Mucosa of rectum (tissue), 2 donors: ENCODE data around the gene PIEZO1.

Source experiments
- H3K27ac ChIP-seq, 2 donors: one replicate each; pipeline ENCODE4 v1.7.0; 2013; ENCODE audit warnings: inconsistent platforms in 2 of 2, low read depth in 2 of 2, low read length in 2 of 2
- H3K27me3 ChIP-seq, 2 donors: one replicate each; pipeline ENCODE4 v1.7.0; 2013; ENCODE audit warnings: low read length in 2 of 2; ENCODE audit not compliant: control insufficient read depth in 2 of 2, insufficient read depth in 2 of 2
- H3K36me3 ChIP-seq, 2 donors: one replicate each; pipeline ENCODE4 v1.7.0; 2013; ENCODE audit warnings: low read length in 2 of 2; ENCODE audit not compliant: control insufficient read depth in 2 of 2, insufficient read depth in 2 of 2
- H3K4me1 ChIP-seq, 2 donors: one replicate each; pipeline ENCODE4 v1.7.0; 2013; ENCODE audit warnings: low read length in 2 of 2, mild to moderate bottlenecking in 1 of 2; ENCODE audit not compliant: control insufficient read depth in 2 of 2, insufficient read depth in 2 of 2
- H3K4me3 ChIP-seq, 2 donors: one replicate each; pipeline ENCODE4 v1.7.0; 2013; ENCODE audit warnings: low read length in 2 of 2
- H3K9ac ChIP-seq, 2 donors: one replicate each; pipeline ENCODE4 v1.7.0; 2013; ENCODE audit warnings: low read length in 2 of 2, low read depth in 1 of 2, mild to moderate bottlenecking in 1 of 2
- H3K9me3 ChIP-seq, 2 donors: one replicate each; pipeline ENCODE4 v1.7.0; 2013; ENCODE audit warnings: low read length in 2 of 2; ENCODE audit not compliant: control insufficient read depth in 2 of 2
- donor health status: healthy.
- donor health status: Normal muscosa, but diverticular disease.

PIEZO1 gene

DNA sequence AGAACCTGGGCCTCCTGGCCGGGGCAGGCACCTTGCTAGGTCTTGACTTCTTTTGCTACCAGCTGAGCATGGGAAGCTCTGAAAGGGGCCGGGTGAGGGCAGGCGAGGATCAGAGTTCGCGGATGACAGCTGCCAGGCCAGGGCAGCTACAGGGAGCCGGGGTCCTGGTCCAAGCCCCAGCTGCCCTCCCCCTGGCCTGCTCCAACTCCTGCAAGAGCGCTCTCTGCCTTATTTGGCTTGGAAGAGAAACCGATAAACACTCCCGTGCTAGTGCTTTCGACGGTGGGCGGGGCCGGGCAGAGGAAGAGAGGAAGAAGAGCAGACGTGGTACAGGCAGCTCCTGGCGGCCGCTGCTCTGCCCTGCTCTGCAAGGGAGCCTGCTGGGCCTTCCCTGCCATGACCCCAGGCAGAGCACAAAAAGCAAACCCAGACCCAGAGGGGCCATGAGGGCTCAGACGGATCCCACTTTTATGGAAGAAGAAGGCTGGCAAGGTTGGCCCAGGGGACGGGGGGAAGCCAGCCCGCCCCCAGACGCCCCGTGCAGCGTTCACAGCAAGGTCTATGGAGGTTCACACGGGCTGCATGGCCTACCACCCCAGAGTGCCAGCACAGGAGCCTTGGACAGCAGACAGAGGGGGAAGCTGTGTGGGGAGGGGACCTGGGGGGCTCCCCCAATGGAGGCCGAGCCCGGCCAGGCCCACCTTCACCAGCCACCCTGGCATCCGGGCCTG lies 25.6 kb downstream of the PIEZO1 start:
- Histone ChIP-seq H3K9ac (peak overlapping the region in 1 of 2 donors; percentile 61), H3K27ac (peak overlapping the region; percentile 71 to 75), H3K36me3 (no peaks in the 10 kb centered on the region), H3K27me3 (no peaks in the 10 kb centered on the region), H3K4me3 (peak overlapping the region; percentile 30 to 33), H3K9me3 (no peaks in the 10 kb centered on the region), H3K4me1 (peaks cover 29 to 56% of the 10 kb centered on the region in 2 donors)

DNA sequence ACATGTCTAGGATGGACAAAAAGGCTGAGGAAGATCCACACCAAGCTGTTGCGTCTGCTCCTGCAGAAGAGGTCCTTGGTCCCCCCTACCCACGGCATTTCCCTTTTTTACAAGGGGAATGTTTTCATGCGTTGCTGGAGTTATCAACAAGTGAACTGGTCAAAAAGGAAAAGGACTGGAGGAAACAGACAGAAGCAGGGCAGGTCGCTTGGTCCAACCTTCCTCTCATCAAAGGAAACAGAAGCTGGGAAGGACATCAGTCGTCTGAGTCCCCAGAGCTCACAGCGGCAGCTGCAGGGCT lies 26.1 kb downstream of the PIEZO1 start:
- Histone ChIP-seq H3K4me1 (peaks cover 29 to 55% of the 10 kb centered on the region in 2 donors), H3K36me3 (no peaks in the 10 kb centered on the region), H3K9me3 (no peaks in the 10 kb centered on the region), H3K27ac (peak overlapping the region; percentile 71 to 75), H3K27me3 (no peaks in the 10 kb centered on the region), H3K9ac (peak overlapping the region in 1 of 2 donors; percentile 47), H3K4me3 (peak overlapping the region in 1 of 2 donors; percentile 30)

DNA sequence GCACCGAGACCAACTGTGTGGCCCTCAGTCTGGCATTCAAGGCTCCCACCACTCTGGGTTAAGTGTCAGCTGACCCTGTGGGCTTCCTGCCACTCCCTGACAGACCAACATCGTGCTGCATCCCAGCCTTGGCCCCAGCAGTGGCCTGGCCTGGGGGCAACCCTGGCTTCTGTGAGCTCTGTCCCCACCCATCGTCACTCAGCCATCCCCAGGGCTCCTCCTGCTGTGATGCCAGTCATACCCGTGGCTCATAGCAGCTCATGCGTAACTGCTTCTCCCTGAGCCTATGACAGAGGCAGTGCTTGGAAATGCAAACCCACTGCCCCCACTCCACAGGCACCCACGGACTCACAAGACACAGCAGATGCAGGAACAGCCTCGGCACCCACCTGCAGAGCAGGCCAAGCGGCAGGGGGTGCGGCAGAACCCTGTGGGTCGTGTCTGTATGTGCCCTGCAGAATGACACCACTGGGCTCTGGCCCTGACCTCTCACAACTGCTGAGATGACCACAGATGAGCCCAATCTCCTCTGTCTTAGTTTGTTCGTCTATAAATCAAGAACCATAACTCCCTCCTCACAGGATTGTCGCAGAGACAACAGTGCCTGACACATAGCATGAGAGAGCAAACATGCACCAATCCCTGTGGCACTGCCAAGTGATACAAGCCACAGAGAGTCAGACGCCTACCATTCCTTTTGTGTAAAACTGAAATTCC lies 26.6 kb downstream of the PIEZO1 start:
- Histone ChIP-seq H3K27ac (peak overlapping the region in 1 of 2 donors; percentile 71), H3K4me1 (peaks cover 26 to 50% of the 10 kb centered on the region in 2 donors), H3K9me3 (no peaks in the 10 kb centered on the region), H3K27me3 (no peaks in the 10 kb centered on the region), H3K9ac (peak overlapping the region in 1 of 2 donors; percentile 47), H3K36me3 (no peaks in the 10 kb centered on the region), H3K4me3 (no peak overlapping the region)

DNA sequence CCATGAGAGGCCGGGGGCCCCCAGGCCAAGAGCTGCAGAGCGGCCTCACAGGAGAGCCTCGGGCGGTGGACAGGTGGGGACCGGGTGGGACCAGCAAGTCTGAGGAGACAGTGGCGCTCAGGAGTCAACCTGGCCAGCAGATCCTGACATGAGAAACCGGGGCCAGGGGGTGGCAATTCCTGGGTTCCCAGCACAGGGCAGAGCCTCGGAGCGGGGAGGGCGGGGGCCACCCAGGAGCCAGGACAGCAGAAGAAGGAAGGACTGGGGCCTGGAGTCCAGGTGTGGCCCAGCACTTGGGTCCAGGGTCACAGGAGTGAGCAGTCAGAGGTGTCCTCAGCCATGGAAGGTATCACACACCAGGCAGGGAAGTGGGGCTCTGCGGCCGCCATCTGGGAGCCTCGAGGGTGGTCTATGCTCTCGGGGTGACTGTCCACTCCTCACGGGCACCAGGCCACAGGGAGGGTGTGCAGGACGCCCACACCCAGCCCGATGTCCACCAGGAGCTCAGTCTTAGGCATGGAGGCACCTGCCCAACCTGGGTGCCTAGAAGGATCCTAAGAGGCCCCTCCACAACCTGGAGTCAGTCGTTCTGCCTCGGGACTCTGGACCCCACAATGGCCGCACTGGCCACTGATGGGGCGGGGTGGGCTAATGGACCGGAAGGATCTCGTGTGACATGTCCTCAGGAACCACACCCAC lies 29.1 kb downstream of the PIEZO1 start:
- Histone ChIP-seq H3K4me1 (peaks cover 15 to 26% of the 10 kb centered on the region in 2 donors), H3K27me3 (no peaks in the 10 kb centered on the region), H3K9ac (no peak overlapping the region), H3K4me3 (no peak overlapping the region), H3K27ac (no peak overlapping the region), H3K9me3 (no peaks in the 10 kb centered on the region), H3K36me3 (no peaks in the 10 kb centered on the region)

DNA sequence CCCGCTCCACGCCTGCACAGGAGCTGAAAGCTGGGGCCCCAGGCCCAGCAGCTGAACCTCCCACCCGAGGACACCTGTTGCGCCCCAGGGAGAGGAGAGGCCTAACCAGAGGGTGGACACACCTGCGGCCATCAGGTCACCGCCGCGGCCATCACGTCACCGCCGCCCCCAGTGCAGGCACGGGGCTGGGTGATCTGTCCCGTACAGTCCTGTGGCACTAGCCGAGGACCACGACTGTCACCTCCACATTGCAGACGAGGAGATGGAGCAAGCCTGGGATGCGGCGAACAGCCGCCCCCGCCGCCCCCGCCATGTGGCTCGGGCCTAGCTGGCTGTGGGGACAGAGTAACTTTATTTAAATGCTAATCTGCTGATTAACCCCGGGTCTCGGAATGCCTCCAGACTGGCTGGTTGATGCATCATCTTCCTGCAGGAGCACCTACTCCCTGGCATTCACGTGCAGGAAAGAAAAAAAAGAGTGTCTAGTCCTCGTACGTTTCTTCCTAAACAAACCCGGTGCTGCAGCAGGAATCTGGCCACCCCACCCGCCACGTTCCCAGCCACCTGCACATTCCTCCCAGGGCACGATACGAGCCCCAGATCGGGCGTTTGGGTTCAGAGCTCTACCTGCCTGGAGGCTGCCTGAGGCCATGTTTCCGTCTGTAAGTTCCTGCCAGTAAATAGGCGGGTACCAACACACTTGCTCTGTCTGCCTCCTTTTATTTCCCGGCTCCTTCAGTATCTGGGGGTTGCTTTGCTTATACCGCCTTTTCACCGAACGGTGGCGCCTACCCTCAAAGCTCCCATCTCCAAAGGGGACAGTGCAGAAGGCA lies 29.9 kb downstream of the PIEZO1 start:
- Histone ChIP-seq H3K9me3 (no peaks in the 10 kb centered on the region), H3K27me3 (no peaks in the 10 kb centered on the region)

DNA sequence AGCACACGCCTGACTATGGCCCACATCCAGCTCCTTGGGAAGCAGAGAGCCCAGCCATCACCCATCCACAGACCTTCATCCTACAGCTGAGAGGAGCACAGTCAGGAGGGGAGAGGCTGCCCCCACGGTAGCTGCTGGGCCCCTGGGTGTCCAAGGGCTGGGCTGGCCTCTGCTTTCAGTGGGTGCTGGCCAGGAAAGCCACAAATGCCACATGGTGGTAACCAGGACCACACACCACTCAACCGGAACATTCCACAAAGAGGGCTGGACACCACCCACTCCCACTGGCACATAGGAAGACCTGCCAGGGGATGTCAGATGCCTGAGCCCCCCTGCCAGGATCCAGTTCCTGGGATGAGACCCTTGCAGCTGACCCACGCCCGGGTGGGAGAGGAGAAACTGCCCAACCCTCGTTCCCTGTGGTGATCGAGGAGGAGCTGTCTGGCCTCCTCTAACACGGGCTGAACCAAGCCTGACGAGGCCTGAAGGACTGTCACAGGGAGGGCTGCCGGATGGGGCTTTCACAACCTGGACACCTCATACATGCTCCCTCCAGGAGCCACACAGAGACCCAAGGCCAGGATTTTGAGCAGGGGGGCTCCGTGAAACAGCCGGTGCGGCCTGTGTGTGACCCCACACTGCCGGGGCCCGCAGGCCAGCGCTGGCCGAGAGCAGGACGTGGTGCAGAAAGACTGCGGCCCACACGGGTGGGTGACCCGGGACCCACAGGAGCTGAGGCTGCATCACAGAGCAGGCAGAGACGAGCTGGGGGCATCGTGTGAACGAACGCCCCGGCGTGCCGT lies 30.7 kb downstream of the PIEZO1 start:
- peaks cover 0 to 11% of the 10 kb centered on the region in 2 donors for H3K4me1 ChIP-seq

More for the DNA sequence above, 29.9 kb downstream of the PIEZO1 start:
- no peaks in the 10 kb centered on the region for H3K36me3 ChIP-seq
- no peak overlapping the region for H3K4me3 ChIP-seq
- no peak overlapping the region for H3K9ac ChIP-seq
- H3K4me1 ChIP-seq = peaks cover 7 to 19% of the 10 kb centered on the region in 2 donors
- no peak overlapping the region for H3K27ac ChIP-seq

DNA sequence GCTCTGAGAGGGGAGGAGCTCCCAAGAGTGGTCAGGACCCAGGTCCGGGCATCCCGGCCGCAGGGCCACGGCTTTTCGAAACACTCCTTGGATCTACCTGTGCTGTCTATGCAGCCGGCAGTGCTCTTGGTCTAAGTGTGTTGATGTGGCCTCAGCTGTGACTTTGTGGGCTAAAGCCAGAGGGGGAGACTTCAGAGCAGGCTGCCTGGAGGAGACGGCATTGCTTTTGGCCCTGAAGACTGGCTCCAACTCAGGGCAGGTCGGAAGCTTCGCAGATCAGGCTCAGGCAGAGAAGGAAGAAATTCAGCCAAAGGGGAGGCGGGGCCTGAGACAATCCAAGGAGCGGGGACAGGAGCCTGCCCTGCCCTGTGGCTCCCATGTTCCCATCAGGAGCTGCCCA lies 31.4 kb downstream of the PIEZO1 start:
- Histone ChIP-seq H3K9me3 (no peaks in the 10 kb centered on the region), H3K4me1 (peaks cover 0 to 4% of the 10 kb centered on the region in 2 donors), H3K9ac (no peak overlapping the region), H3K27me3 (no peaks in the 10 kb centered on the region), H3K4me3 (no peak overlapping the region), H3K36me3 (no peaks in the 10 kb centered on the region), H3K27ac (no peak overlapping the region)

More for the DNA sequence above, 30.7 kb downstream of the PIEZO1 start:
- Histone ChIP-seq H3K4me3 (no peak overlapping the region), H3K27me3 (no peaks in the 10 kb centered on the region), H3K9ac (no peak overlapping the region), H3K27ac (no peak overlapping the region), H3K36me3 (no peaks in the 10 kb centered on the region), H3K9me3 (no peaks in the 10 kb centered on the region)

DNA sequence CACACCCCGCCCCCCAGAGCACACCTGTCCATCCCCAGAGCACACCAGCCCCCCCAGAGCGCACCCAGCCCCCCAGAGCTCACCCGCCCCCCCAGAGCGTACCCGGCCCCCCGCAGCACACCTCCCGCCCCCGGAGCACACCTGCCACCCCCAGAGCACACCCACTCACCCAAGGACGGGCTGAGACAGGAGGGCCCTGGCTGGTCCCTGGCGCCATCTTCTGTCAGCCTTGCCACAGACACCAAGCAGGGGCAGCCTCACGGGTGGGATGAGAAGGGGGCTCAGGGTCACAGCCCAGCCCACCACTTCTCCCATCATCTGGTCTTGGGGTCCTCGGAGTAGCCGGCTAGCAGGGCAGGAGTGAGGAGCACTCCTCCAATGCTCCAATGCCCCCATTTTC lies 31.8 kb downstream of the PIEZO1 start:
- no peaks in the 10 kb centered on the region for H3K27me3 ChIP-seq
- no peaks in the 10 kb centered on the region for H3K36me3 ChIP-seq
- no peak overlapping the region for H3K4me3 ChIP-seq
- H3K4me1 ChIP-seq = peaks cover 0 to 3% of the 10 kb centered on the region in 2 donors
- no peaks in the 10 kb centered on the region for H3K9me3 ChIP-seq
- H3K27ac ChIP-seq = no peak overlapping the region
- no peak overlapping the region for H3K9ac ChIP-seq

DNA sequence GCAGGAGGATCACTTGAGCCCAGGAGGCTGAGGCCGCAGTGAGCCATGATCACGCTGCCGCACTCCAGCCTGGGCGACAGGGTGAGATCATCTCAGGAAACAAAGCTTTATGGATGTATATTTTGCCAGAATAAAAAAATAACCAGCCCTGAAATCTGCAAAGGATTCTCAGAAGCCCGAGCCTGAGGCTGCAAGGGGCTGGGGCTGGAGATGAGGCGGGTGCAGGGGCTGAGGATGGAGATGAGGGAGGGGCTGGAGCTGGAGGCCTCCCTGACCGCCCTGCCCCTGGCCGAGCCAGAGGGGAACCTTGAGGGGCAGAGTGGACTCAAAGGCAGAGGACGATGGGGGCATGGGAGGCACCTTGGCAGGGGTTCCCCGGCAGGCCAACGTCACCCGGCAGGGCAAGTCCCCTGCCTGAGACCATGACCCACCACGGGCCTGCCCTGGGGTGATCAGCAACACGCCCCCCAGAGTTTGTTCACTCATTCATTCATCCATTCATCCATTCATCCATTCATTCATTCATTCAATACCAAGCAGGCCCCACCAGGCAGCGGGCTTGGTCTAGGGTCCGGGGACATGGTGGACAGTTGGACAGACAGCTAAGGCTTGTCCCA lies 32.5 kb downstream of the PIEZO1 start:
- Histone ChIP-seq H3K36me3 (no peaks in the 10 kb centered on the region), H3K4me3 (no peak overlapping the region), H3K9me3 (no peaks in the 10 kb centered on the region), H3K27ac (no peak overlapping the region), H3K9ac (no peak overlapping the region), H3K4me1 (peaks cover 0 to 3% of the 10 kb centered on the region in 2 donors), H3K27me3 (no peaks in the 10 kb centered on the region)
